ENCODE measurements around the gene SLC25A19. TPM values are rescaled to one million over a fixed set of nuclear protein-coding genes. Genes with fewer than 3 reads are reported as not detected.

Gene SLC25A19
- total RNA-seq, 1 donor from 2014 or later: 41.5 TPM

GRCh38 chr17:75315541-75316243, 26.5 kb upstream of the SLC25A19 start:
- no peaks in the 10 kb centered on the region for H3K9me3 ChIP-seq
- no peak for DNase-seq
- peaks cover 24% of the 10 kb centered on the region for H3K4me1 ChIP-seq
- peaks cover 33% of the 10 kb centered on the region for H3K36me3 ChIP-seq
- peak; percentile 30 to 42 for ATAC-seq
- intact Hi-C loops (cut with DNase I): no loop called here
- H3K27ac ChIP-seq: peak overlapping the region; percentile 31
- no peak overlapping the region for H3K4me3 ChIP-seq
- TF ChIP-seq CTCF (IDR thresholded peaks at IDR 0.05): no peak
- no peaks in the 10 kb centered on the region for H3K27me3 ChIP-seq (ENCODE audit: low read depth)

DNA sequence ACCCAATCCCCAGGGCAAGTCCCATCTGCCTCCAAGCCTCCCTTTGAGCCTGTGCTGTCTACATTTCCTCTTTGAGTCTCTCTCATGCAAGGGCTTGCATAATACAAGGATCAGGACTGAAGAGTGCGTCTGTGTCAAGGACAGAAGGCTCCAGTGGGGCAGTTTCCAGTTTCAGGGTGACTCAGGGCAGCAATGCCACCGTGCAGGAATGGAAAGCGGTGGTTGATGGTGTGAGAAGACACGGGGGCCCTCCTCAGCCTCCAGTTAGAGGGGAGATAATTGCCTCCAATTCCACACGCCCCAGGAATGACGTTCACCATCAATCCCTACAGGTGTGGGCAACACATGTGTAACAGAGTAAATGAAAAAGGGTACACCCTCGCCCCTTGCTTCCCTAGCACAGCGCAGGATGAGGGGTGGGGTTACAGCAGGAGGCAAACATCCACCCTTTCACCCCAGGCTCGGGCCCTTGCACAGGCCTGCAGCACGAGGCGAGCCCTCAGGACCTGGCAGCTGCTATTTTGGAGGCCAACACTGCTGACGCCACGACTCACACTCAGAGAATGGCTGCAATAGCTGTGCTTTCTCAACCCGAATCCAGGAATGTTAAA, 24.8 kb upstream of the SLC25A19 start:
- H3K4me3 ChIP-seq: no peak overlapping the region
- H3K27ac ChIP-seq: peak overlapping the region; percentile 79
- peaks cover 16% of the 10 kb centered on the region for H3K36me3 ChIP-seq
- DNase-seq (peak; percentile 63), ATAC-seq (peak; percentile 64 to 72)
- no peak for TF ChIP-seq CTCF (IDR thresholded peaks at IDR 0.05)
- H3K27me3 ChIP-seq (ENCODE audit: low read depth): no peaks in the 10 kb centered on the region
- intact Hi-C loops (cut with DNase I): no loop called here
- H3K4me1 ChIP-seq: peaks cover 28% of the 10 kb centered on the region
- no peaks in the 10 kb centered on the region for H3K9me3 ChIP-seq

DNA sequence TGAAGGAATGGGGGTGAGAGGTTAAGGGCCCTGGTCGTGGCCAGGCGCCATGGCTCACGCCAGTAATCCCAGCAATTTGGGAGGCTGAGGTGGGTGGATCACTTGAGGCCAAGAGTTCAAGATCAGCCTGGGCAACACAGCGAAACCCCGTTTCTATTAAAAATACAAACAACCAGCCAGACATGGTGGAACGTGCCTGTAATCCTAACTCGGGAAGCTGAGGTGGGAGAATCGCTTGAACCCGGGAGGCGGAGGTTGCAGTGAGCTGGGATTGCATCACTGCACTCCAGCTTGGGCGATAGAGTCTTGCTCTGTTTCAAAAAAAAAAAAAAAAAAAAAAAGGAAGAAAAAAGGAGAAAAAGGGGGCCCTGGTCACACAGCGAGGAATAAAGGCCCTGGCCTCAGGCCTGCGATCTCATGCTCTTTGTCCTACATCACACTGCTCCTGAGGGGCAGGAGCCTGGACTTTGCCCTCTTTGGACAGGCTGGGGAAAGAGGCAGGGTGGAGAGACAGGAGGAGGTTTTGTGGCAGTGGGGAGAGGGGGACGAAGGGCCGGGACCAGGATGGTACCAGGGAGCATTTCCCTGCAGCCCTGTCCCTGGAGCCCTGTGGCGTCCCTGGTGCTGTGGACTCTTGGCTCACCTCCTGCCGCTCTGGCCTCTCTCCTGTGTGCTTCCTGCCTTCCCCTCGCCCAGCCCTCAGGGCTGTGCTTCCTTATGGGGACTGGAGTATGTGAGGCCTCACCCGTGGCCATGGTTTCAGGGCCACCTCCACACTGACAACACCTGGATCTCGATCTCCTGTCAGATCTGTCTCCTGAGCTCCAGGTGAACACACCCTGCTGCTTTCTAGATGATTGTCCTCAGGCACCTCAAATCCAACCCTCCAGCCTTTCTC, 19.7 kb upstream of the SLC25A19 start:
- H3K27me3 ChIP-seq (ENCODE audit: low read depth): no peaks in the 10 kb centered on the region
- DNase-seq (peak; percentile 74), ATAC-seq (peak; percentile 57 to 68)
- H3K27ac ChIP-seq: peak overlapping the region; percentile 77
- H3K4me3 ChIP-seq: no peak overlapping the region
- peaks cover 22% of the 10 kb centered on the region for H3K4me1 ChIP-seq
- no peaks in the 10 kb centered on the region for H3K9me3 ChIP-seq
- intact Hi-C loops (cut with DNase I): no loop called here
- TF ChIP-seq CTCF (IDR thresholded peaks at IDR 0.05): no peak
- H3K36me3 ChIP-seq: no peaks in the 10 kb centered on the region

DNA sequence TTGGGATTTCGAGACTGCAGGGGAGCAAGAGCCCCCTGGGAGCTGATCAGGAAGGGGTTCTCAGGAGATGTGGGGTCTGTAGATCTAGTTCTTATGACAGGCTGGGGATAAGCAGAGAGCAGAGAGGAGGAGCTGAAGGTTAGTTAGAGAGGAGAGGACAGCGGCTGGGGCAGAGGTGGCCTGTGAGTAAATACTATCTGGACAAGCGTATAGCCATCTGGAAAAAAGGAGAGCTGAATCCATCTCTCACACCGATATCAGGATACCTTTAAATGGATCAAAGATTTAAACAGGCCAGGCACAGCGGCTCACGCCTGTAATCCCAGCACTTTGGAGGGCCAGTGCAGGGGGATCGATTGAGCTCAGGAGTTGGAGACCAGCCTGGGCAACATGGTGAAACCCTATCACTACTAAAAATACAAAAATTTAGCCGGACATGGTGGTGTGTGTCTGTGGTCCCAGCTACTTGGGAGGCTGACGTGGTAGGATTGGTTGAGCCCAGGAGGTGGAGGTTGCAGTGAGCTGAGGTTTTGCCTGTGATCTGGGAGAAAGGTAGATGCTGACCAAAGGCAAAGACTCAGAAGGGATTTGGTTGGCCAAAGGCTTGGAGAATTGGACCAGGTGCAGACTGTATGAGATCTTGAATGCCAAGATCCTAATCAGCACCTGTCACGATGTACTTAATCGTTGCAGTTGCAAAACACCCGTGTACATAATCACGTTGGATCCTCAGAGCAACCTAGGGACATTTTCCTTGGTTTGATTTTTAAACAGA, 18.9 kb upstream of the SLC25A19 start:
- no peak for DNase-seq
- TF ChIP-seq CTCF (IDR thresholded peaks at IDR 0.05): no peak
- peaks cover 20% of the 10 kb centered on the region for H3K4me1 ChIP-seq
- no peaks in the 10 kb centered on the region for H3K36me3 ChIP-seq
- H3K27ac ChIP-seq: peak overlapping the region; percentile 77
- H3K4me3 ChIP-seq: no peak overlapping the region
- no peaks in the 10 kb centered on the region for H3K27me3 ChIP-seq (ENCODE audit: low read depth)
- intact Hi-C loops (cut with DNase I): no loop called here
- no peaks in the 10 kb centered on the region for H3K9me3 ChIP-seq
- no peak for ATAC-seq

Measured in lower lobe of right lung (tissue), 2 donors.